Measurements from ENCODE around the gene SLC12A9.
"Not testable (repeated sequence)": the region's sequence is repeated elsewhere in the genome, so short reads cannot be mapped to it uniquely, and the experiment has no call there.

Gene SLC12A9, protein sequence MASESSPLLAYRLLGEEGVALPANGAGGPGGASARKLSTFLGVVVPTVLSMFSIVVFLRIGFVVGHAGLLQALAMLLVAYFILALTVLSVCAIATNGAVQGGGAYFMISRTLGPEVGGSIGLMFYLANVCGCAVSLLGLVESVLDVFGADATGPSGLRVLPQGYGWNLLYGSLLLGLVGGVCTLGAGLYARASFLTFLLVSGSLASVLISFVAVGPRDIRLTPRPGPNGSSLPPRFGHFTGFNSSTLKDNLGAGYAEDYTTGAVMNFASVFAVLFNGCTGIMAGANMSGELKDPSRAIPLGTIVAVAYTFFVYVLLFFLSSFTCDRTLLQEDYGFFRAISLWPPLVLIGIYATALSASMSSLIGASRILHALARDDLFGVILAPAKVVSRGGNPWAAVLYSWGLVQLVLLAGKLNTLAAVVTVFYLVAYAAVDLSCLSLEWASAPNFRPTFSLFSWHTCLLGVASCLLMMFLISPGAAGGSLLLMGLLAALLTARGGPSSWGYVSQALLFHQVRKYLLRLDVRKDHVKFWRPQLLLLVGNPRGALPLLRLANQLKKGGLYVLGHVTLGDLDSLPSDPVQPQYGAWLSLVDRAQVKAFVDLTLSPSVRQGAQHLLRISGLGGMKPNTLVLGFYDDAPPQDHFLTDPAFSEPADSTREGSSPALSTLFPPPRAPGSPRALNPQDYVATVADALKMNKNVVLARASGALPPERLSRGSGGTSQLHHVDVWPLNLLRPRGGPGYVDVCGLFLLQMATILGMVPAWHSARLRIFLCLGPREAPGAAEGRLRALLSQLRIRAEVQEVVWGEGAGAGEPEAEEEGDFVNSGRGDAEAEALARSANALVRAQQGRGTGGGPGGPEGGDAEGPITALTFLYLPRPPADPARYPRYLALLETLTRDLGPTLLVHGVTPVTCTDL

DNA sequence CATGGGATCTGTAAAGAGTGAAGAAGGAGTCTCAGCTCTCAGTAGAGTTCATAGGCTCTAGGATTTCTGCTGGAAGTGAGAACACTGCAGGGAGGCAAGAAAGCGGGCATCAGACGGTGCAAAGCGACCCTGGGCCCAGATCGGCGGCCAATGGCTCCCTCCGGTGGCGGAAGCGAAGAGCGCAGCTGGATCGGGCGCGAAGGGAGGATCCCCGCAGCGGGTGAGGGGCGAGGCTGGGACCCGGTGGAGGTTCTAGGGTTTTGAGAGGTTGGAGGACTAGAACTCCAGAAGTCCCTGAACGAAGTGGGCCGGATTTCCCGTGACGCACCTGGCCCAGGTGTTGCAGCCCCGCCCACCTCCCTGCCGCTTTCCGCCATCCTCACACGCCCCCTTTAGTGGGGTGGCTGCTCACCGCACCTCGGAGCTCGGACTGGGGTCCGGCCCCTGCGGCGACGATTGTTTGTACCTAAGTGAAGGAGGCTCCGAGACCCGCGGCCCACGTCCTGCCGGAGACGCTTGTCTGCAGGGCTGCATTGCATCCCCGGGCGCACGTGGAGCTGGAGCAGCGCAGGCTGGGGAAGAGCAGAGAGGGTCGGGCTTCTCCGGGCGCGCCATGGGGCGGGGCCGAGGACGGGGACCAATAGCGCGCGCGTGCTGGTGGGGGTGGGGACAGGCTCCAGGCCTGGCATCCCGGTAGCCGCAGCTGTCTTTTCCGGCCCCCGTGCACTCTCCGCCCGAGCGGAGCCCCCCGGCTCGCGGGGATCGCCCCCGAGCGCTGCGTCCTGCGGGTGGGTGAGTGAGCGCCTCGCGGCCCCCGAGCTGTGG, at the start of gene SLC12A9:
TSS of gene SLC12A9 (plus strand) at position 666 of the 825 bp plus-strand sequence. CDS start 1,485 bp downstream, outside the sequence.
- peak; percentile 81 for DNase-seq

GRCh38 chr7:100802951-100803350, 49.6 kb upstream of the SLC12A9 start:
- DNase-seq: no peak

GRCh38 chr7:100803398-100804161, 48.9 kb upstream of the SLC12A9 start:
- DNase-seq: no peak

DNA sequence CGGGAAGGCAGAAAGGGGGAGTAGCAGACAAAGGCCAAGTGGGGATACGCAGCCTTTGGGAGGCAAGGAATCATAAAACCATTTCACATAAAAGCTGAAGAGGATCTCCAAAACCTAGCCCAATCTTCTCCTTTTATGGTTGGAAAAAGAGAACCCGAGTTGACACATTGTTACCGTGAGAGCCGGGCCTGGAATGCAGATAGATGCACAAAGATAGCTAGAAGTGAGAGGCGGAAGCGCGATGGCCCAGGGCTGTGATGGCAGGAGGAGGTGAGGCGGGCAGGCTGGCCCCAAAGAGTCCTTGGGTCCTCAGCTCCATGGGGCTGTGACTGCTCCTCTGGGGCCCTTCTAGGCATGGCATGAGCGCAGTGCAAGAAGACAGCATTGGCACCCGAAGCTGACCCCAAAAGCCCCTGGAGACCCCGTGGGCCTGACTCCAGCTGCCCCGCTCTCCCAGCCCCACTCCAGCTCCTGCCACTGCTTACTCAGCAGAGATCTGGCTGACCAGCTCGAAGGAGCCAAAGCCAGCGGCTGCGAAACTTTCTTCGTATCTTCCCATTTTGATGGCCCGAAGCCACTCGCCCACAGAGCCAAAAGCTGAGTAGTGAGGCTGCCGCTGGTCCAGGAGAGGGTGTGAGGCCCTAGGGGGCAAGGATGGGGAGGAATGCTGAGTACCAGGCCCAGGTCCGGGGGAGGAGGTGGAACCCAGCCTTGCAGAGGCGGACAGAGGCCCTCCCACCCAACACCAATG, 47.7 kb upstream of the SLC12A9 start:
- DNase-seq: no peak

- no peak for DNase-seq
These were observed 46.2 kb upstream of the SLC12A9 start for GRCh38 chr7:100806276-100806675.

DNA sequence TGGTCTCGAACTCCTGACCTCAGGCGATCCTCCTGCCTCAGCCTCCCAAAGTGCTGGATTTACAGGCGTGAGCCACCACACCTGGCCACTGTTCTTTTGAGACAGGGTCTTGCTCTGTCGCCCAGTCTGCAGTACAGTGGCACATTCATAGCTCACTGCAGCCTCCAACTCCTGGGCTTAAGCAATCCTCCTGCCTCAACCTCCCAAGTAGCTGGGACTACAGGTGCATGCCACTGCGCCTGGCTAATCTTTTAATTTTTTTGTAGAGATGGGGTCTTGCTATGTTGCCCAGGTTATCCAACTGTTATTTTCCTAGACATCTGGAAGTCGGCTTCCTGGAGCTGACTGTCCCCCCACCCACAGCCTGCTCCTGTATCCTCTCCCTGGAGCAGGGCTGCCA, 45.6 kb upstream of the SLC12A9 start:
- not testable (repeated sequence) for DNase-seq

DNA sequence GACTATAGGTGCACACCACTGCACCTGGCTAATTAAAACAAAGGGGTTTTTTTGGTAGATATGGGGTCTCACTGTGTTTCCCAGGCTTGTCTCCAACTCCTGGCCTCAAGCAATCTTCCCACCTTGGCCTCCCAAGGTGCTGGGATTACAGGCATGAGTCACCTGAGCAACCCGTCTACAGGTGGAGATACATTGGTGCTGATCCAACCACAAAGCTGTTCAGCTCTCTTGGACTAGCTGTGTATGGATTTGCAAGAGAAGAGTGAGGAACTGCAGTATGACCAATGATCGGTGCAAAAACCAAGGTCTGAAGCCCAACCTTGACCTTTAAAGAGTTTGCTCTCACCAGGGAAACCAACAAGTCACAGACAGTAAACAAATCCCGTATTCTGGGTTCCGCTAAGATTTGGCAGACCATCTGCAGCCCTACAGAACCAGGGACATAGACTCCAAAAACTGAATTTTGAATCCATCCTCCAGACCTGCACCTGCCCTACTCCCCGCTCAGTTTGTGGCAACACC, 44.1 kb upstream of the SLC12A9 start:
- no peak for DNase-seq

DNA sequence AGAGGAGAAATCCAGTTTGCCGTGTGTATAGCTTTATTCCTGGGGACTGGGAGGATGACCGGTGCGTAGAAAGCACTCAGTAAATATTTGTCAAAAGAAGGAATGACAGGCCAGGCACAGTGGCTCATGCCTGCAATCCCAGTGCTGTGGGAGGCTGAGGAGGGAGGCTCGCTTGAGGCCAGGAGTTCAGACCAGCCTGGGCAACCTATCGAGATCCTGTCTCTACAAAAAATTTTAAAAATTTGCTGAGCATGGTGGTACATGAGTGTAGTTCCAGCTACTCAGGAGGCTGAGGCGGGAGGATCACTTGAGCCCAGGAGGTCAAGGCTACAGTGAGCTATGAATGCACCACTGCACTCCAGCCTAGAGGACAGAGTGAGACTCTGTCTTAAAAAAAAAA, 41.0 kb upstream of the SLC12A9 start:
- no peak for DNase-seq

DNA sequence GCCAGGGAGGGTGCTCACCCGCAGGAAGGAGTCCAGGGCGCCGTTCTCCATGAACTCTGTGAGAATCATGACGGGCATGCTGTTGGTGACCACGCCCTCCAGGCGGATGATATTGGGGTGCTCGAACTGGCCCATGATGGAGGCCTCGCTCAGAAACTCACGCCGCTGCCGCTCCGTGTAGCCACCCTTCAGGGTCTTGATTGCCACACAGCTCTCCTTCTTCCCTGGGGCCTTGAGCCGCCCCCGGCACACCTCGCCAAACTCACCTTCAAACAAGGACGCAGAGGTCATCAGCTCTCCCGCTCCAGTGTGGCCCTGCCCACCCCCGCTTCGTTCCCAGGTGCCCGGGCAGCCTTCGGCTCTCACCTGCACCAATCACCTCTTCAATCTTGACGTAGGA, 39.8 kb upstream of the SLC12A9 start:
- no peak for DNase-seq

- not testable (repeated sequence) for DNase-seq
These were observed 36.0 kb upstream of the SLC12A9 start for GRCh38 chr7:100816515-100816914.

GRCh38 chr7:100817097-100817496, 35.4 kb upstream of the SLC12A9 start:
- DNase-seq: no peak

DNA sequence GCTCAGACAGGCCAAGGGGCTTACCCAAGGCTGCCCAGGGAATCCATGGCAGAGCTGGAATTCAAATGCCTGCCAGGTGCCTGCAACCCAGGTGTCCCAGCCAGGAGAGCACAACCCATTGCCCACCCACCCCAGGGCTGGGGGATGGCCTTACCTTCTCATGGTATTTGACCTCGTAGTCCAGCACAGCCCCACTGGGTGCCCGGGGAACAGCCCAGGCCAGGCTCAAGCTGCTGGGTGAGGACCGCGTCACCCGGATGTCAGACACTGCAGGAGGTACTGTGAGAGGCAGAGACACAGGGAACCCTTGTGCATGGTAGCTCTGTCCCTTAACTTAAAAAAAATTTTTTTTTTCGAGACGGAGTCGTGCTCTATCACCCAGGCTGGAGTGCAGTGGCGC, 34.1 kb upstream of the SLC12A9 start:
- DNase-seq: no peak

DNA sequence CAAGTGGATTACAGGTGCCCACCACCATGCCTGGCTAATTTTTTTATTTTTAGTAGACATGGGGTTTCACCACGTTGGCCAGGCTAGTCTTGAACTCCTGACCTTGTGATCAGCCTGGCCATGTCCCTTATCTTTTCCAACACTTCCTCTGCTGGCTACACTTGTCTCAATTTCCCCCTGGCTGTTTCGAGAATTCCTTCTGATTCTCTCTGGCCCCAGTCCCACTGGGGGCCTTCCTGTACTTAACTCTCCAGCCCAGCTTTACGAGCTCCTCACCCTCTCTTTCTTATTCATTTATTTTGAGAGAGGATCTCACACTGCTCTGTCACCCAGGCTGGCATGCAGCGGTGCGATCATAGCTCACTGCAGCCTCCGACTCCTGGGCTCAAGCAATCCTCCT, 33.7 kb upstream of the SLC12A9 start:
- DNase-seq: no peak

GRCh38 chr7:100819586-100819985, 32.9 kb upstream of the SLC12A9 start:
- no peak for DNase-seq

- no peak for DNase-seq
These were observed 30.0 kb upstream of the SLC12A9 start for GRCh38 chr7:100822236-100823139.

GRCh38 chr7:100823140-100823525, 29.4 kb upstream of the SLC12A9 start:
- DNase-seq: no peak

- DNase-seq: no peak
These were observed 29.0 kb upstream of the SLC12A9 start for GRCh38 chr7:100823534-100823933.

DNA sequence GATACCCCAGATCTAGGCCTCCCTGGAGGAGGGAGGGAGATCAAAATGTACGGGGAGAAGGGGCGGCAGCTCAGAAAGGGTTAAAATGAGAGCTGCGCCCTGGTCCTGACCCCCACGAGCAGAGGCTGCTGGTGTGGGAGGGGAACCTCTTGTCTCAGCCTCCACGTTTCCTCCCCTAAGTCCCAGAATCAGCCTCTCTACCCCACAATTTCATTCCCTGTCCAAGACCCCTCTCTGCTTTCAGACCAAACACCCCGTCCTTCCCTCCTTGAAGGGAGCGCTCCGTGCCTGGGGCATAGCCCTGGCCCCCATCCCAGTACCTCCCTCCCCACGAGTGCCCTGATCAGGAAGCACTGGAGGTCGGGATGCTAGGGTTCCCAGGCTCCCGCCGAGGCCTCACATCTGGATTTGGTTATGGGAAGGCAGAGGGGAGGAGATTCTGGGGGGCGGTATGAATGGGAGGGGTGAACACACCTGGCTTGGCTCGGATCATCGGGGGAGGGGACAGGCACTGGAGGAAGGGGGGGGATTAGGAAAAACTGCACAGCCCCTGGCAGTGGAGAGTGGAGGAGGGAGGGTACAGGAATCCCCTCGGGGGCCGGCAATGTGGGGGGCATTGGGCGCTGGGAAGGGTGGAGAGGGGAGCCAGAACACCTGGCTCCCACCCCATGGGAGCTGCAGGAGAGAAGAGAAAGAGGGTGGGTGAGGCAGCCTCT, 27.9 kb upstream of the SLC12A9 start:
- DNase-seq: no peak

GRCh38 chr7:100825215-100825671, 27.3 kb upstream of the SLC12A9 start:
- DNase-seq: no peak

Data from activated effector memory CD4-positive, alpha-beta T cell treated with Interleukin-2 at 50 U/mL for 16 hours (primary cell).